SK-N-SH (cell line): ENCODE results near the gene FRY. TPM values are rescaled to one million over a fixed set of nuclear protein-coding genes. Genes with fewer than 3 reads are reported as not detected.

ENCODE experiments used
- CTCF ChIA-PET: fragments of 300-600, 350-600 bp; formaldehyde crosslinking; extraction: SDS; loops from one replicate; lab custom pipeline; 2021; lab: Yijun Ruan, JAX
- POLR2A ChIA-PET: fragments of 350-600 bp; sonication (Branson Sonifier 250); formaldehyde crosslinking; extraction: SDS; loops from one replicate; lab custom pipeline; 2020; ENCODE audit warnings: antibody characterized with exemption, inconsistent platforms; lab: Yijun Ruan, JAX
- DNase-seq: peaks from one replicate; pipeline ENCODE4 v3.0.0; 2012
- H2AFZ ChIP-seq: fragments of 200-600 bp; sonication (generic); 2 replicates; pipeline ENCODE4 v1.8.1; 2016; ENCODE audit warnings: antibody characterized with exemption, mild to moderate bottlenecking, low read depth
- H3F3A ChIP-seq: fragments of 200-600 bp; sonication (generic); replicated peaks from 2 replicates; pipeline ENCODE3; 2016; ENCODE audit warnings: antibody characterized with exemption, mild to moderate bottlenecking; ENCODE audit not compliant: insufficient read depth
- H3K27ac ChIP-seq, 2 experiments: fragments of 200-500 bp in 1 of 2; fragments of 200-600 bp in 1 of 2; sonication (Bioruptor generic) in 1 of 2; sonication (generic), shearing (Covaris generic) in 1 of 2; 2 replicates each; pipeline versions ENCODE4 v1.5.1 to v1.6.1; 2014 to 2016; ENCODE audit warnings: low read depth in 2 of 2, inconsistent platforms in 1 of 2, low read length in 1 of 2, mild to moderate bottlenecking in 1 of 2, mixed read lengths in 1 of 2
- H3K27me3 ChIP-seq: fragments of 200-600 bp; sonication (generic), shearing (Covaris generic); 2 replicates; pipeline ENCODE4 v1.6.1; 2016; ENCODE audit warnings: mixed run types; ENCODE audit not compliant: insufficient read depth
- H3K36me3 ChIP-seq, 2 experiments: fragments of 200-500 bp in 1 of 2; fragments of 200-600 bp in 1 of 2; sonication (Bioruptor generic) in 1 of 2; sonication (generic) in 1 of 2; replicated peaks in 1 of 2; 2 replicates each; pipeline versions ENCODE3 to v1.5.1; 2014 to 2016; ENCODE audit warnings: low read length in 1 of 2, mild to moderate bottlenecking in 1 of 2; ENCODE audit not compliant: insufficient read depth in 2 of 2, control insufficient read depth in 1 of 2
- H3K4me1 ChIP-seq, 2 experiments: fragments of 200-500 bp in 1 of 2; fragments of 200-600 bp in 1 of 2; sonication (Bioruptor generic) in 1 of 2; sonication (generic), shearing (Covaris generic) in 1 of 2; 2 replicates each; pipeline versions ENCODE4 v1.5.1 to v1.6.1; 2014 to 2016; ENCODE audit warnings: low read depth in 1 of 2, low read length in 1 of 2, mixed run types in 1 of 2; ENCODE audit not compliant: insufficient read depth in 2 of 2, control insufficient read depth in 1 of 2
- H3K4me2 ChIP-seq: fragments of 200-600 bp; sonication (generic), shearing (Covaris generic); 2 replicates; pipeline ENCODE4 v1.6.1; 2017; ENCODE audit warnings: mixed run types
- H3K4me3 ChIP-seq, 2 experiments: fragments of 200-500 bp in 1 of 2; fragments of 200-600 bp in 1 of 2; sonication (Bioruptor generic) in 1 of 2; sonication (generic), shearing (Covaris generic) in 1 of 2; 2 replicates each; pipeline versions ENCODE4 v1.5.1 to v1.8.1; 2014 to 2016; ENCODE audit warnings: low read depth in 2 of 2, inconsistent platforms in 1 of 2, low read length in 1 of 2, mild to moderate bottlenecking in 1 of 2, mixed read lengths in 1 of 2, moderate library complexity in 1 of 2
- H3K79me2 ChIP-seq: fragments of 200-600 bp; sonication (generic); 2 replicates; pipeline ENCODE4 v1.8.1; 2017; ENCODE audit warnings: mild to moderate bottlenecking; ENCODE audit not compliant: insufficient read depth
- H3K9ac ChIP-seq: fragments of 200-600 bp; sonication (generic); 2 replicates; pipeline ENCODE4 v1.6.1; 2017; ENCODE audit warnings: mixed run types
- H3K9me2 ChIP-seq: fragments of 200-600 bp; sonication (generic); 2 replicates; pipeline ENCODE4 v1.6.1; 2017; ENCODE audit warnings: mixed run types
- H3K9me3 ChIP-seq: fragments of 200-600 bp; sonication (generic); 2 replicates; pipeline ENCODE4 v1.6.1; 2017; ENCODE audit warnings: mixed run types, mild to moderate bottlenecking, moderate library complexity
- H4K20me1 ChIP-seq: fragments of 200-600 bp; sonication (generic); 2 replicates; pipeline ENCODE4 v1.6.1; 2017; ENCODE audit warnings: mild to moderate bottlenecking, mixed run types; ENCODE audit not compliant: insufficient read depth
- CHD2 ChIP-seq: fragments of 150-350 bp; IDR thresholded peaks from 2 replicates; pipeline ENCODE4 v1.6.1; 2018; ENCODE audit warnings: low read length; ENCODE audit not compliant: partially characterized antibody
- EZH2phosphoT487 ChIP-seq: fragments of 200-600 bp; sonication (generic); IDR thresholded peaks from 2 replicates; pipeline ENCODE4 v1.6.1; 2017; ENCODE audit warnings: low read depth, mixed run types, mild to moderate bottlenecking, antibody characterized with exemption, moderate library complexity, borderline replicate concordance
- GABPA ChIP-seq: IDR thresholded peaks from 2 replicates; pipeline ENCODE4 v1.4.0; 2012; ENCODE audit warnings: low read depth, mild to moderate bottlenecking
- GATA2 ChIP-seq: sonication (generic); formaldehyde crosslinking; IDR thresholded peaks from 2 replicates; pipeline ENCODE4 v1.5.0; 2020; ENCODE audit warnings: mild to moderate bottlenecking, missing genetic modification reagents
- MEF2A ChIP-seq: IDR thresholded peaks from 2 replicates; pipeline ENCODE4 v1.4.0; 2012; ENCODE audit warnings: low read depth, borderline replicate concordance
- MXI1 ChIP-seq: IDR thresholded peaks from 2 replicates; pipeline ENCODE4 v1.6.1; 2012; ENCODE audit warnings: mild to moderate bottlenecking, low read depth, low read length, improper control_type of control experiment
- NFIC ChIP-seq: IDR thresholded peaks from 2 replicates; pipeline ENCODE4 v1.4.0; 2012; ENCODE audit warnings: borderline replicate concordance
- NRF1 ChIP-seq: IDR thresholded peaks from 2 replicates; pipeline ENCODE4 v1.6.1; 2012; ENCODE audit warnings: low read depth, mild to moderate bottlenecking, low read length
- PBX3 ChIP-seq: IDR thresholded peaks from 2 replicates; pipeline ENCODE4; 2012
- POLR2AphosphoS5 ChIP-seq: IDR thresholded peaks from 2 replicates; pipeline ENCODE4 v1.6.1; 2012; ENCODE audit warnings: low read depth, low read length
- RFX5 ChIP-seq: IDR thresholded peaks from 2 replicates; pipeline ENCODE4 v1.6.1; 2012; ENCODE audit warnings: mild to moderate bottlenecking, improper control_type of control experiment, low read length
- RXRA ChIP-seq: IDR thresholded peaks from 2 replicates; pipeline ENCODE4 v1.4.0; 2012; ENCODE audit warnings: low read depth, mild to moderate bottlenecking, borderline replicate concordance
- SIN3A ChIP-seq: IDR thresholded peaks from 2 replicates; pipeline ENCODE4 v1.6.1; 2012; ENCODE audit warnings: low read depth, mild to moderate bottlenecking, low read length, moderate library complexity, borderline replicate concordance
- SMC3 ChIP-seq: IDR thresholded peaks from 2 replicates; pipeline ENCODE4 v1.6.1; 2012; ENCODE audit warnings: low read depth, low read length, improper control_type of control experiment
- TEAD4 ChIP-seq: IDR thresholded peaks from 2 replicates; pipeline ENCODE4 v1.4.0; 2012; ENCODE audit warnings: mild to moderate bottlenecking, borderline replicate concordance; ENCODE audit not compliant: insufficient read depth
- YY1 ChIP-seq: IDR thresholded peaks from 2 replicates; pipeline ENCODE4 v1.4.0; 2012; ENCODE audit warnings: low read depth, mild to moderate bottlenecking
- ZBTB33 ChIP-seq: IDR thresholded peaks from 2 replicates; pipeline ENCODE4 v1.4.0; 2012; ENCODE audit warnings: low read depth, borderline replicate concordance
- WGBS: methylation state at CpG from one replicate; pipeline ENCODE4 v1.1.6; 2017; ENCODE audit warnings: low lambda C conversion rate; 5-methylcytosine and 5-hydroxymethylcytosine counted together
- polyA plus RNA-seq, 3 experiments: library from polyadenylated mRNA; depleted of rRNA; stranded (reverse); fragments of >200 nt; gene quantifications; 2 replicates each; pipeline ENCODE4 v1.2.3, GENCODE V29; 2012
- TF ChIP-seq, protein P1 (sequence below): IDR thresholded peaks from 2 replicates; pipeline ENCODE4 v1.4.0; 2012; ENCODE audit warnings: low read depth

FRY gene
- polyA plus RNA-seq, 1 of the 3 experiments (the other 2 are of a cell fraction) = 1.4 TPM

DNA sequence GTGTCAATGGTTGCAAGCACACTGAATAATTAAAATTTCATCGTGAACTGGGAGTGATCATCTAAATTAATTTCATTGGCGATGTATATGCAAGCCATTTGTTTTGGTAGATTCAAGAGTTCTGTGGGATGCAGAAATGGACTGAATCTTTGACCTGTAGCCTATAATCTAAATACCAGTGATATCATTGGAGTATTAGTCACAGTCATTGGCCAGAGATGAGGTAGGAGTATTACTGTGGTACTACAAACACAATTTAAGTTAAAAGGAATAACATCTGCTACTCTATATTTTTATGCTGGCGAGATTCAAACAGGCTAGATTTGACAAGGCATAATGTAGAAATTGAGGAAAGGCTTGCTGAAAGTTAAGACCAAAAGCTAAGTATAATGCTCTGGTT is 14.0 kb downstream of the FRY start:
- H3F3A ChIP-seq = no peaks in the 10 kb centered on the region
- WGBS = 90% methylated on average over 3 of the region's 3 CpGs
- H3K9me2 ChIP-seq = no peaks in the 10 kb centered on the region
- H3K36me3 ChIP-seq = no peaks in the 10 kb centered on the region
- no peak overlapping the region for H3K27ac ChIP-seq
- DNase-seq = no peak
- no peak overlapping the region for H2AFZ ChIP-seq
- H4K20me1 ChIP-seq = no peaks in the 10 kb centered on the region
- TF ChIP-seq SIN3A (no peak), EZH2phosphoT487 (no peak), PBX3 (no peak), ZBTB33 (no peak), POLR2AphosphoS5 (no peak), RXRA (no peak), GATA2 (no peak), CHD2 (no peak), TEAD4 (no peak), NRF1 (no peak), MXI1 (no peak), GABPA (no peak), SMC3 (no peak), YY1 (no peak), NFIC (no peak), MEF2A (no peak), RFX5 (no peak)
- TF ChIP-seq, protein P1, sequence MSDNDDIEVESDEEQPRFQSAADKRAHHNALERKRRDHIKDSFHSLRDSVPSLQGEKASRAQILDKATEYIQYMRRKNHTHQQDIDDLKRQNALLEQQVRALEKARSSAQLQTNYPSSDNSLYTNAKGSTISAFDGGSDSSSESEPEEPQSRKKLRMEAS = no peak
- CTCF ChIA-PET = interaction anchor here (1.5 kb wide), 1 partner anchor 25 kb away, joined by 3 read pairs; no protein-coding TSS in a partner anchor
- no peak overlapping the region for H3K4me2 ChIP-seq
- peaks cover 13% of the 10 kb centered on the region in 2 experiments; a peak in 2 of 4 replicates for H3K4me1 ChIP-seq
- H3K4me3 ChIP-seq = no peak overlapping the region
- H3K9ac ChIP-seq = no peak overlapping the region
- H3K27me3 ChIP-seq = no peaks in the 10 kb centered on the region
- no peaks in the 10 kb centered on the region for H3K79me2 ChIP-seq
- POLR2A ChIA-PET = no interaction called here
- no peaks in the 10 kb centered on the region for H3K9me3 ChIP-seq
